Neural cell (in vitro differentiated cells): Measurements from ENCODE around the gene IQCK.

Source experiments
- EP300 ChIP-seq: fragments of 450-650 bp; conservative IDR thresholded peaks from 2 replicates; pipeline ENCODE4 v1.6.1; 2014; ENCODE audit warnings: antibody characterized with exemption, mild to moderate bottlenecking, moderate library complexity; ENCODE audit not compliant: poor library complexity, severe bottlenecking
- EZH2 ChIP-seq: fragments of 200-600, 300-800 bp; shearing (Covaris generic), sonication (generic); IDR thresholded peaks from 2 replicates; pipeline ENCODE4 v1.6.1; 2014; ENCODE audit warnings: antibody characterized with exemption, low read length, borderline replicate concordance, mild to moderate bottlenecking; ENCODE audit not compliant: insufficient read depth, poor library complexity, severe bottlenecking
- MXI1 ChIP-seq: fragments of 450-650 bp; conservative IDR thresholded peaks from 2 replicates; pipeline ENCODE4 v1.6.1; 2014; ENCODE audit warnings: antibody characterized with exemption, mild to moderate bottlenecking; ENCODE audit not compliant: poor library complexity, severe bottlenecking
- POLR2AphosphoS5 ChIP-seq: IDR thresholded peaks from 2 replicates; pipeline ENCODE4 v1.6.1; 2012
- RAD21 ChIP-seq: fragments of 450-650 bp; conservative IDR thresholded peaks from 2 replicates; pipeline ENCODE4 v1.6.1; 2014; ENCODE audit warnings: antibody characterized with exemption, mild to moderate bottlenecking, moderate library complexity
- REST ChIP-seq: IDR thresholded peaks from 2 replicates; pipeline ENCODE4 v1.6.1; 2012; ENCODE audit warnings: borderline replicate concordance
- SMC3 ChIP-seq: fragments of 450-650 bp; conservative IDR thresholded peaks from 2 replicates; pipeline ENCODE4 v1.6.1; 2014; ENCODE audit warnings: antibody characterized with exemption, mild to moderate bottlenecking, moderate library complexity; ENCODE audit not compliant: poor library complexity
- TAF1 ChIP-seq: IDR thresholded peaks from 2 replicates; pipeline ENCODE4 v1.6.1; 2012; ENCODE audit warnings: low read depth
- TF ChIP-seq, protein P1 (sequence below): fragments of 450-650 bp; IDR thresholded peaks from 2 replicates; pipeline ENCODE4 v1.5.1; 2014; ENCODE audit warnings: antibody characterized with exemption, mild to moderate bottlenecking, moderate library complexity; ENCODE audit not compliant: poor library complexity, severe bottlenecking

DNA sequence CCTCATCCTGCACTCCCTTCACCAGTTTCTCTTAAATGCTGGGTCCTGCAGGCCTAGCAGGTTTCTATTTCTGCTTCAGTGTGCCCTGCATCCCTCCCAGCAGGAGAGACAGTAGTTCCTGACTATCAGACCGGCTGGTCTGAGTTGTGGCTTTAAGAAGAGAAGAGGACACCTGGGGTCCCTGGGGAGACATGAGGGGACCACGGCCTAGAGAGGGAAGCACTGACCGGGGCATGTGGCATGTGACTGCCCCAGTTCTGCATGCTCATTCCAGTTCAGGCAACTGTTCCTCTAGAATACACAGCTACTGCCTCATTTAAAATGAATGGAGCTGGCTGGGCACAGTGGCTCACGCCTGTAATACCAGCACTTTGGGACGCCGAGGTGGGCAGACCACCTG is 105.3 kb downstream of the IQCK start:
- TF ChIP-seq EZH2 (no peak), EP300 (no peak), POLR2AphosphoS5 (no peak), RAD21 (no peak), TAF1 (no peak), REST (no peak), SMC3 (no peak), MXI1 (no peak)
- TF ChIP-seq, protein P1, sequence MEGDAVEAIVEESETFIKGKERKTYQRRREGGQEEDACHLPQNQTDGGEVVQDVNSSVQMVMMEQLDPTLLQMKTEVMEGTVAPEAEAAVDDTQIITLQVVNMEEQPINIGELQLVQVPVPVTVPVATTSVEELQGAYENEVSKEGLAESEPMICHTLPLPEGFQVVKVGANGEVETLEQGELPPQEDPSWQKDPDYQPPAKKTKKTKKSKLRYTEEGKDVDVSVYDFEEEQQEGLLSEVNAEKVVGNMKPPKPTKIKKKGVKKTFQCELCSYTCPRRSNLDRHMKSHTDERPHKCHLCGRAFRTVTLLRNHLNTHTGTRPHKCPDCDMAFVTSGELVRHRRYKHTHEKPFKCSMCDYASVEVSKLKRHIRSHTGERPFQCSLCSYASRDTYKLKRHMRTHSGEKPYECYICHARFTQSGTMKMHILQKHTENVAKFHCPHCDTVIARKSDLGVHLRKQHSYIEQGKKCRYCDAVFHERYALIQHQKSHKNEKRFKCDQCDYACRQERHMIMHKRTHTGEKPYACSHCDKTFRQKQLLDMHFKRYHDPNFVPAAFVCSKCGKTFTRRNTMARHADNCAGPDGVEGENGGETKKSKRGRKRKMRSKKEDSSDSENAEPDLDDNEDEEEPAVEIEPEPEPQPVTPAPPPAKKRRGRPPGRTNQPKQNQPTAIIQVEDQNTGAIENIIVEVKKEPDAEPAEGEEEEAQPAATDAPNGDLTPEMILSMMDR, result no peak
